ENCODE results near the gene CRISP2. TPM values are rescaled to one million over a fixed set of nuclear protein-coding genes. Genes with fewer than 3 reads are reported as not detected.

Gene CRISP2
- total RNA-seq, 4 donors from 2014 or later, result not detected

- TF ChIP-seq POLR2A (IDR thresholded peaks at IDR 0.05), result no peak
- TF ChIP-seq, protein P1, sequence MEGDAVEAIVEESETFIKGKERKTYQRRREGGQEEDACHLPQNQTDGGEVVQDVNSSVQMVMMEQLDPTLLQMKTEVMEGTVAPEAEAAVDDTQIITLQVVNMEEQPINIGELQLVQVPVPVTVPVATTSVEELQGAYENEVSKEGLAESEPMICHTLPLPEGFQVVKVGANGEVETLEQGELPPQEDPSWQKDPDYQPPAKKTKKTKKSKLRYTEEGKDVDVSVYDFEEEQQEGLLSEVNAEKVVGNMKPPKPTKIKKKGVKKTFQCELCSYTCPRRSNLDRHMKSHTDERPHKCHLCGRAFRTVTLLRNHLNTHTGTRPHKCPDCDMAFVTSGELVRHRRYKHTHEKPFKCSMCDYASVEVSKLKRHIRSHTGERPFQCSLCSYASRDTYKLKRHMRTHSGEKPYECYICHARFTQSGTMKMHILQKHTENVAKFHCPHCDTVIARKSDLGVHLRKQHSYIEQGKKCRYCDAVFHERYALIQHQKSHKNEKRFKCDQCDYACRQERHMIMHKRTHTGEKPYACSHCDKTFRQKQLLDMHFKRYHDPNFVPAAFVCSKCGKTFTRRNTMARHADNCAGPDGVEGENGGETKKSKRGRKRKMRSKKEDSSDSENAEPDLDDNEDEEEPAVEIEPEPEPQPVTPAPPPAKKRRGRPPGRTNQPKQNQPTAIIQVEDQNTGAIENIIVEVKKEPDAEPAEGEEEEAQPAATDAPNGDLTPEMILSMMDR (IDR thresholded peaks at IDR 0.05), result no peak
- no peaks in the 10 kb centered on the region for H3K9me3 ChIP-seq
- DNase-seq, result no peak
- H3K27ac ChIP-seq, result no peak overlapping the region
- H3K4me1 ChIP-seq, result no peaks in the 10 kb centered on the region
- H3K4me3 ChIP-seq, result no peak overlapping the region
- H3K36me3 ChIP-seq, result no peaks in the 10 kb centered on the region
- no peaks in the 10 kb centered on the region for H3K27me3 ChIP-seq
- intact Hi-C loops (cut with DNase I; ENCODE audit: low total_unique reads), result no loop called here
Measured at GRCh38 chr6:49649988-49650387, 63.4 kb downstream of the CRISP2 start.

GRCh38 chr6:49648036-49648435, 65.3 kb downstream of the CRISP2 start:
- Histone ChIP-seq H3K9me3 (no peaks in the 10 kb centered on the region), H3K36me3 (no peaks in the 10 kb centered on the region), H3K4me1 (no peaks in the 10 kb centered on the region), H3K27ac (no peak overlapping the region), H3K27me3 (no peaks in the 10 kb centered on the region), H3K4me3 (no peak overlapping the region)
- intact Hi-C loops (cut with DNase I; ENCODE audit: low total_unique reads), result no loop called here
- TF ChIP-seq, protein P1 (IDR thresholded peaks at IDR 0.05), result no peak
- TF ChIP-seq POLR2A (IDR thresholded peaks at IDR 0.05), result no peak
- no peak for DNase-seq

DNA sequence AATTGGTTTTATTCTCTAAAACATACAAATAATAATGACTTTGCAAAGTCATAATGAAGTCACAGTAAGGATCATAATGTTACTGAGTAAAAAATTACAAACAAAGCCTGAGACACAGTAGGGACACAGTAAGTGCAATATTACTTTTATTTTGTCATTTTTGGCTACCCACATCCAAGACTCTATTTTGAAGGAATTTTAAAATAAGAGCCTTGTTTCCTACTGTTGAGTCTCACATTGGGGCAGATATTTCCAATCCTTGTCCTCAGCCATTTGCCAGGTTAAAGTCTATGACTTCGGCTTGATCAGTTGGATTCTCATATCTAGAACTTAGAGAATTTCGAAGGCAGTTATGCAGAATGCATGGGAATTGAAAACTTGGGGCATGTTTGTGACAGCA, 65.9 kb downstream of the CRISP2 start:
- no peaks in the 10 kb centered on the region for H3K36me3 ChIP-seq
- no peaks in the 10 kb centered on the region for H3K9me3 ChIP-seq
- H3K4me1 ChIP-seq, result no peaks in the 10 kb centered on the region
- TF ChIP-seq, protein P1 (IDR thresholded peaks at IDR 0.05), result no peak
- TF ChIP-seq POLR2A (IDR thresholded peaks at IDR 0.05), result no peak
- H3K4me3 ChIP-seq, result no peak overlapping the region
- intact Hi-C loops (cut with DNase I; ENCODE audit: low total_unique reads), result no loop called here
- no peak overlapping the region for H3K27ac ChIP-seq
- no peak for DNase-seq
- H3K27me3 ChIP-seq, result no peaks in the 10 kb centered on the region

GRCh38 chr6:49646942-49647341, 66.4 kb downstream of the CRISP2 start:
- no peak for DNase-seq
- no peaks in the 10 kb centered on the region for H3K27me3 ChIP-seq
- H3K36me3 ChIP-seq, result no peaks in the 10 kb centered on the region
- H3K27ac ChIP-seq, result no peak overlapping the region
- H3K4me3 ChIP-seq, result no peak overlapping the region
- intact Hi-C loops (cut with DNase I; ENCODE audit: low total_unique reads), result no loop called here
- TF ChIP-seq POLR2A (IDR thresholded peaks at IDR 0.05), result no peak
- TF ChIP-seq, protein P1 (IDR thresholded peaks at IDR 0.05), result no peak
- H3K9me3 ChIP-seq, result no peaks in the 10 kb centered on the region
- no peaks in the 10 kb centered on the region for H3K4me1 ChIP-seq

GRCh38 chr6:49646130-49646824, 67.1 kb downstream of the CRISP2 start:
- Histone ChIP-seq H3K27ac (no peak overlapping the region), H3K36me3 (no peaks in the 10 kb centered on the region), H3K9me3 (no peaks in the 10 kb centered on the region), H3K4me1 (no peaks in the 10 kb centered on the region), H3K27me3 (no peaks in the 10 kb centered on the region), H3K4me3 (no peak overlapping the region)
- intact Hi-C loops (cut with DNase I; ENCODE audit: low total_unique reads), result no loop called here
- DNase-seq, result no peak
- TF ChIP-seq, protein P1 (IDR thresholded peaks at IDR 0.05), result no peak
- TF ChIP-seq POLR2A (IDR thresholded peaks at IDR 0.05), result no peak
